Body of pancreas (tissue), 4 donors: Measurements from ENCODE around the gene ABCA3.

Experiments used
- POLR2A ChIP-seq, 3 donors: fragments of 450-650 bp; IDR thresholded peaks; one replicate each; pipeline ENCODE4 v1.6.1; 2016; ENCODE audit warnings: antibody characterized with exemption in 3 of 3, mild to moderate bottlenecking in 2 of 3
- TF ChIP-seq, protein P1 (sequence below), 7 experiments: fragments of 450-650 bp in 4 of 7; fragments of 200-600 bp in 3 of 7; sonication (generic) in 3 of 7; IDR thresholded peaks; one replicate each; pipeline ENCODE4 v1.5.1; 2016 to 2019; ENCODE audit warnings: antibody characterized with exemption in 7 of 7

DNA sequence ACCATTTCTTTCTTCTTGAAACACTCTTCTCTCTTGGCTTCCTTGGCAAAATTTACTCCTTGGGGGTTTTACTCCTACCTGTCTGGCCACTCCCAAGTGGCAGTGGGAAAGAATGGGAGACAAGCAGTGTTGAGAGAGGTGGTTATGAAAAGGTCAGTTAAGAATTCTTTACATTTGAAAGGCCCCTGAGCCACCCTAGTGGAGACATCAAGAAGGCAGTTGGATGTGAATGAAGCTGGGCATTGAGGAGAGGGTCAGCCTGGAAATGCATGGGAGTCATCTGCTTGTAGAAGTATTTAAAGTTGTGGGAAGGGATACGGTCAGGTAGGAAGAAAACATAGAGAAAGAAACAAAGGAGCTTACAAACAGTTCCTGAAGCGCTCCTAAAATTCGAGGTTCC is 46.5 kb upstream of the ABCA3 start:
- TF ChIP-seq, protein P1, sequence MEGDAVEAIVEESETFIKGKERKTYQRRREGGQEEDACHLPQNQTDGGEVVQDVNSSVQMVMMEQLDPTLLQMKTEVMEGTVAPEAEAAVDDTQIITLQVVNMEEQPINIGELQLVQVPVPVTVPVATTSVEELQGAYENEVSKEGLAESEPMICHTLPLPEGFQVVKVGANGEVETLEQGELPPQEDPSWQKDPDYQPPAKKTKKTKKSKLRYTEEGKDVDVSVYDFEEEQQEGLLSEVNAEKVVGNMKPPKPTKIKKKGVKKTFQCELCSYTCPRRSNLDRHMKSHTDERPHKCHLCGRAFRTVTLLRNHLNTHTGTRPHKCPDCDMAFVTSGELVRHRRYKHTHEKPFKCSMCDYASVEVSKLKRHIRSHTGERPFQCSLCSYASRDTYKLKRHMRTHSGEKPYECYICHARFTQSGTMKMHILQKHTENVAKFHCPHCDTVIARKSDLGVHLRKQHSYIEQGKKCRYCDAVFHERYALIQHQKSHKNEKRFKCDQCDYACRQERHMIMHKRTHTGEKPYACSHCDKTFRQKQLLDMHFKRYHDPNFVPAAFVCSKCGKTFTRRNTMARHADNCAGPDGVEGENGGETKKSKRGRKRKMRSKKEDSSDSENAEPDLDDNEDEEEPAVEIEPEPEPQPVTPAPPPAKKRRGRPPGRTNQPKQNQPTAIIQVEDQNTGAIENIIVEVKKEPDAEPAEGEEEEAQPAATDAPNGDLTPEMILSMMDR (IDR thresholded peaks at IDR 0.05) = peak in 1 of 7 experiments; percentile 7
- no peak for TF ChIP-seq POLR2A (IDR thresholded peaks at IDR 0.05)
